ENCODE measurements around the gene NR5A1.

Gene NR5A1

DNA sequence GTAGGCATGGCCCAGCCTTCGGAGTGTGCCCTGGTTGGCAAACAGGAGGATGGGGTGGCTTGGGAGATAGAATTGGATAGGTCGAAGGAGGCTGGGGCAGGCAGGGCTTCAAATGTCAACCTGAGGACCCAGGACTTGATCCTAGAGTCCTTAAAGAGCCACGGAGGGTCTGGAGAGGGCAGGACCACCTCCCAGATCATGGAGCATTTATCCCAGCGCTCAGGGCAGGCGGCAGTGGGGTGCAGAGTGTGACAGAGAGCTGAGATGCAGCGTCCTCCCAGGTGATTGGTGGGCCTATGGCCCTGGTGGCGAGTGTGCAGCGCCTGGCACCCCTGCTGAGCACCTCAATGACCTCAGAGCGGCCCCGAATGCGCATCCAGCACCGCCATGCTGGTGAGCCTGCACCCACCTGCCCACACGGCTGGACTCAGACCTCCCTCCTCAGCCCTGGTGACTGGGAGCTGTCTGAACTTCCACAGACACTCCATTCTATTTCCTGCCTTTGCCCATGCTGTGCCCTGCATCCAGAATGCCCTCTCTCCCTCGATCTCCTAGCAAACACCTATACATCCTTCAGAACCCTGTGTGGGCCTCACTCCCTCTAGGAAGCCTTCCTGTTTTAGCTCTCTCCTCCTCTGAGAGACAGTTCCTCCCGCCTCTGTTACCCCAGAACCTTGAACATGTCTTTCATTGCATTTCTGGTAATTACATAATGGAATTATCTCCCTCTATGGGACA lies 50.7 kb downstream of the NR5A1 start:
- no peak for DNase-seq

DNA sequence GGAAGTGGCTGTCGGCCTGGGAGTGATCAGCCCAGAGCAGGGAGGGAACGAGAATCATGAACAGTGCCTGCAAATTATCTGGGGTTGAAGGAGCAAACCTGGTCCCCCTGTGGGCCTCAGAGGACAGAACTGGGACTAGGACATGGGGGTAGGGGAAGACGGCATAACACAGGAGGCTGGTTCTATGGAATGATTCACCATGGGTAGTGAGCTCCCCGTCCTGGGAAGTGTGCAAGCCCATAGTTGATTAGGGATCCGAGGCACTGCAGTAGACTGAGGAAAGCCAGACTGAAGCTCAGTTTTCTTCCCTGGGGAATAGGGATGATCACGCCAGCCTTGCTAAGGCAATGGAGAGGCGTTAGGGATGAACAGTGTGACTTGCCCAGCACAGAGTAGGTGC lies 51.4 kb downstream of the NR5A1 start:
- no peak for DNase-seq

DNA sequence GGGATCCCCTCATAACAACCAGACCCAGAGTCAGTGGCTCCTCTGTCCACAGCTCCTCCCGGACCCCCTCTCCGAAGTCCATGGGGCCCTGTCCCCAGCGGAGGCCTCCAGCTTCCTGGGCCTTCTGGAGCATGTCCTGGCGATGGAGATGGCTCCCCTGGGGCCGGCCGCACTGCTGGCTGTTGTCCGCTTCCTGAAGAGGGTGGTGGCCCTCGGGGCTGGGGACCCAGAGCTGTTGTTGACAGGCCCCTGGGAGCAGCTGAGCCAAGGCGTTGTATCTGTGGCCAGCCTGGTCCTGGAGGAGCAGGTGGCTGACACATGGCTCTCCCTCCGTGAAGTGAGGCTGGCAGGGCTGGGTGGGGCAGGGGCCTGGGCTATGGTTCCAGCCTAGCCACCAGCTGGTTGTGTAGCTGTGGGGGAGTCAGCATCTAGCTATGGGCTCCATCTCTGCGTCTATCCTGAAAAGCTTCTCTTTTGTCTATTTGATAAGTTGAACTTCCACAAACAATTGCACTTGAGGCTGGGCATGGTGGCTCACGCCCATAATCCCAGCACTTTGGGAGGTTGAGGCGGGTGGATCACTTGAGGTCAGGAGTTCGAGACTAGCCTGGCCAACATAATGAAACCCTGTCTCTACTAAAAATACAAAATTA lies 52.3 kb downstream of the NR5A1 start:
- no peak for DNase-seq

DNA sequence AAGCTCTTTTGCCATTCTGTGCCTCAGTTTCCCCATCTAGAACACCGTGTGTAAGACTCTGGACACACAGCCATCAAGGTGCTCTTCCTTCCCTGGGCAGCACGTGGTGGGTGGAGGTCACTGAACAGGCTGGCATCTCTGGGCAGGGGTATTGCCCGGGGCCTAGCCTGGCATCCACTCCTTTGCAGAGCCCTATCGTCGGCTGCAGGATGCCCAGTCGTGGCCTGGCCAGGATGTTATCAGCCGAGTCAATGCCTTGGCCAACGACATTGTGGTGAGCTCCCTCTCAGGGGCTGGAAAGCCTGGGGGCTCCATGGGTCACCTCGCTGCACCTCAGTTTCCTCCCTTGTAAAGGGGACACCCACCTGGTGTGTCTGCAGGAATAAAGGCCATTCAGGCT lies 52.9 kb downstream of the NR5A1 start:
- no peak for DNase-seq

DNA sequence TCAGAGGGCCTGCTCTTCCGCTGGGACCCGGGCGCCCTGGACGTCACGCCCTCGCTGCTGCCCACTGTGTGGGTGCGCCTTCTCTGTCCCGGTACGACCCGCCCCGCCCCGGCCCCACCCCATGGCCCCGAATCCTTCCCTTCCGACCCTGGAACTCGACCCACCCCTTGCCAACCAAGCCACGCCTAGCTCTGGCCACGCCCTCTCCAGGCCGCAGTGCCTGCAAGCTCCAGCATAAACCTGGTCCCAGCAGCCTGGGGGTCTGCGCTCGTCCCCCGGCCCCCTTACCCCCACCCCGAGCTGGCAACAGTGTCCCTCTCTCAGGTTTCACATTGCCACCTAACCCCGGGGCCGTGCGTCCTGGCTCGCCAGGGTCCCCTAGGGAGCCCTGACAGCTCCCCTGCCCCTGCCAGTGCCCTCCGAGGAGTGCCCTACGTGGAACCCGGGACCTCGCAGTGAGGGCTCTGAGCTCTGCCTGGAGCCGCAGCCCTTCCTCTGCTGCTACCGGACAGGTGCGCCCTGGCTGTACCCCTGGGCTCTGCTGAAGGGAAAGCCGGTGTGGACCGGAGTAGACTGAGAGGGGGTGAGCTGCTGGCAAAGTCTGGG lies 53.5 kb downstream of the NR5A1 start:
- DNase-seq: peak in 1 of 2 experiments; percentile 14

DNA sequence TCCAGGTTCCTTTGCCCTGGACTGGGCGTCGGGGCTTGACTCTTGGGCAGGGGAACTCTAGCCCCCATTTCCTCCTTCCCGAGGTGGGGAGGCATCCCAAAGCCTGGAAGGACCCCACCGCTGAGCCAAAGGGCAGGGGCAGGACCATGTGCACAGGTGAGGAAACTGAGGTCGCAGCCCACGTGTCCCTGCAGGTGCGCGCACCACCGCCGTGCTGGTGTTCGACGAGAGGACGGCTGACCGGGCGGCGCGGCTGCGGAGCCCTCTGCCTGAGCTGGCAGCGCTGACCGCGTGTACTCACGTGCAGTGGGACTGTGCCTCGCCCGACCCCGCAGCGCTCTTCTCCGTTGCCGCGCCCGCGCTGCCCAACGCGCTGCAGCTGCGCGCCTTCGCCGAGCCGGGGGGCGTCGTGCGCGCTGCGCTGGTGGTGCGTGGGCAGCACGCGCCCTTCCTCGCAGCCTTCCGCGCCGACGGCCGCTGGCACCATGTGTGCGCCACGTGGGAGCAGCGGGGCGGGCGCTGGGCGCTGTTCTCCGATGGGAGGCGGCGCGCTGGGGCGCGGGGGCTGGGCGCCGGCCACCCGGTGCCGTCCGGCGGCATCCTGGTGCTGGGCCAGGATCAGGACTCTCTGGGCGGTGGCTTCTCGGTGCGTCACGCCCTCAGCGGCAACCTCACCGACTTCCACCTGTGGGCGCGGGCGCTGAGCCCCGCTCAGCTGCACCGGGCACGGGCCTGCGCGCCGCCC lies 54.2 kb downstream of the NR5A1 start:
- DNase-seq: no peak

DNA sequence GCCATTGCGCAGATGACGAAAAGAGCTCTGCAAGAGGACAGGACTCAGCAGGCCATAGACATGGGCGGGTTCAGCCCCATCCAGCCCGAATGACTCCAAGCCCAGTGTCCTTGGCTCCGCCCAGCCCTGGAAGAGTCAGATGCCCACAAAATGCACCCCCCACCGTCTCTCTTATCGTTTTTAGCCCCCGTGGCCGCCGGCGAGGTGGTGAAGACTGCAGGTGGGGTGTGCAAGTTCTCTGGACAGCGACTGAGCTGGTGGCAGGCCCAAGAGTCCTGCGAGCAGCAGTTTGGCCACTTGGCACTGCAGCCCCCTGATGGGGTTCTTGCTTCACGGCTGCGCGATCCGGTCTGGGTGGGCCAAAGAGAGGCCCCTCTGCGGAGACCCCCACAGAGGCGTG lies 54.9 kb downstream of the NR5A1 start:
- no peak for DNase-seq

DNA sequence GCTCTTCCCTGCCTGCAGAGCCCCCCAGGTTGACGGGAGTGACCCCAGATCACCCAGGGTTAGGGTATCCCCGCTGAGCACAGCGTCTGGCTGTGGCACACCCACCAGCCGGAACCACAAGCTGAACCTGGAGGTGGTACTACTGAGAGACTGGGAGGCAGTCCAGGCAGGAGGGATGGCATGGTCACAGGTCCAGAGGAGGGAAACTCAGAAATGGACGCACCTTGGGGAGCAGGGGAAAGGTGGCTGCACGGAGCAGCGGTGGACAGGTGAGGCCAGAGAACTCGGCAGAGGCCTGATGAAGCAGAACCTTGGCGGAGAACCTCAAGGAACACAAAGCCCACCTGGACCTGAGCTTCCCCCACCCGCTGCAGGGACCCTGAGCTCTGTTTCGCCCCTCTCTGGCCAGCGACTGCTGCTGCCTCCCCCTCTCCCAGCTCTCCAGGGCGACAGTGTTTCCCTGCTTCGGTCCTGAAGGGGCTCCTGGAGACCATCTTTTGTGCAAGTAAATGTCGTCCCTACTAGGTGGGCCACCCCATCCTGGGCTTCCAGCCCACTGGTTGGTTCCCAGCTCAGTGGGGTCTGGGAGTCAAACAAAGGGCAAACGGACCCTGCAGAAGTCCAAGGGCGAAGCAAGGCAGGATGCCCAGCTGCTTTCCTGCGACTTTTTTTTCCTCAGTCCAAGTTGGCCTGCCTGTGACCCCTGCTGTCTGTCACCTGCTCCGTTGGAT lies 56.1 kb downstream of the NR5A1 start:
- no peak for DNase-seq

DNA sequence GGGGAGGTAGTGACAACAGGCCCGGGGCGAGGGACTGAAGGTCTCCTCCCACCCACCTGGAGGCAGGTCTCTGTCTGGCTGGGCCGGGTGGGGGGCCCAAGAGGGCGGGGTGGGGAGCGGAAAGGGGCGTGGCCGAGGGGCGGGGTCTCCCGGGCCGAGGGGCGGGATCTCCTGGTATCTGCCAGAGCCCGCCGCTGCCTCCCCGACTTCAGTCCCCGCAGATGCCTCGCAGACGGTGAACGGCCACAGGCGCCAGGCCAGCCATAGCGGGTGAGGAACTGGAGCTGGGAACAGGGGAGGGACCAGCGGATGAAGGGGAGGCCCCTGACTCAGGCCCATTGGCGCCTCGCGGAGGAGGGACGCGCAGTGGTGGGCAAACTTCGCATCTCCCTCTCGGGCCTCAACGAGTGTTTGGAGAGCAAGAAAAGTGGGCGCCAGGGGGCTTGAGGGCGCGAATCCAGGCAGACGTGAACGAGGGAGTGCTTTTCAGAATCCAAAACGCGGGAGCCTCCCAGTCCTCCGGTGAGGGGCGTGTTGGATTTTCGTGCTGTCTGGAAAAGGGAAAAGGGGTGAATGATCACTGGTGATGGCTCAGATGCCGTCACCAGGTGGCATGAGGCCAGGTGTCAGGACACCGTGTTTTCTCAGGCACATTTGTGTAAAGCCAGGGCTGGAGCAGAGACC lies 56.8 kb downstream of the NR5A1 start, which contains the start of gene ADGRD2:
Gene ADGRD2 (plus strand): TSS at position 211 of the 684 bp plus-strand sequence. CDS start 1,216 bp downstream, outside the sequence.
- peak in 1 of 2 experiments; percentile 3 for DNase-seq

DNA sequence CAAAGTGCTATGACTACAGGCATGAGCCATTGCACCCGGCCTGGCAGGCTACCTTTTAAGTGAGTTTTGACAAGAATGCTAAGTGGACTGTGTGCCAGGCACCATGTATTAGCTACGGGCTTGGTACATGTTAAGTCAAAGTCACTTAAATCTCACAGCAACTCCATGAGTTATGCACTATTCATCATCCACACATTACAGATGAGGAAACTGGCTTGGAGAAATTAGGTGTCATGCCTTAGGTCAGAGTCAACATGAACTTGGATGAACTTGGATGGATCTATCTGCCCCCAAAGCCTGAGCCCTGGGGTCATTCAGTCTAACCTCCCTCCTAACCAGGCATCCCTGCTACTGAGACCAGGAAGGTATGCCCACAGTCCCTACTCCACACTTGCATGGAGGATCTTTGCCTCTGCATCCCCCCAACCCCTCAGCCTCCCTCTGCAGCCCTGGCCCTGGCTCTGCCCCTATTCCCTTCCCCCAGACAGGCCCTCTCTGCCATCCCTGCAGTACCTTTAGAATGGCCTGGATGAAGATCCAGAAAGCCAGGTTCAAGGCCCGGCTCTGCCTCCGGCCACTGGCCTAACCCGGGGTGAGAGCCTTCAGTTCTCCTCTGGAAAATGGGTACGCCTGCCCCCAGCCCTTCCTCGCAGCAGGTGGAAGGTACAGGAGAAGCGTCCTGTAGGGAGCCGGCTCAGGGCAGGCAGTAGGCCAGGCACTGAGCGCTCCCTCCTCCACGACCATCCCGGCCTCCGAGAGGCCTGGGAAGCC lies 57.6 kb downstream of the NR5A1 start:
- DNase-seq: no peak

DNA sequence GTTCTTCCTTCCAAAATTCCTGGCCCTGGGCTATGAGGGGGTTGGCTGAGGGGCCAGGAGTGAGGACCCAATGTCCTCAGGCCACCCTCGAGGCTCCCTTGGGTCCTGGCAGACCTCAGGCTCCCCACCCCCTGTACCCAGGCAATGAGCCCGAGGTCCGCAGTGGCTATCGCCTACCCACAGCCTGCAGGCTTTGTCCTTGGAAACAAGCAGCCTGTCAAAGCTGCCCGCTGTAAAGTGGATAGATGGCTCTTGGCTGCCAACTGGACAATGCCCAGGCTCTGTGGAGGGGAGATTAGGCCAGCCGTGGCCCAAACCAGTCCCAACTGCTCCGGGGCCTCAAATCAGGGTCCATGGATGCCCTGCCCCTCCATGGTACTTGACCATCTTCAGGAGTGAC lies 59.2 kb downstream of the NR5A1 start:
- no peak for DNase-seq

DNA sequence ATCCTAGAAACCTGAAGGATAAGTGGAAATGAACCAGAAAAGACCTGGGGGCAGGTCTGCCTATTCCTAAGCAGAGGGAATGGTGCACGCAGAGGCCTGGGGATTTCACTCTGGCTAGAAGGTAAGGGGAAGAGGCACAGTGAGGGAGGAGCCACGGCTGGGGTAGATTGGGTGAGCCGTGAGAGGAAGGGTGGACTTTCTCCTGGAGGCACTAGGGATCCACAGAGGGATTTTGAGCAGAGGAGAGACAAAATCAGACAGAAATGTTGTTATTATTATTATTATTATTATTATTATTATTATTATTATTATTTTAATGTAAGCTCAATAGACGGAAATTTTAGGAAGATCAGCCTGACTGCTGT lies 59.9 kb downstream of the NR5A1 start:
- no peak for DNase-seq

DNA sequence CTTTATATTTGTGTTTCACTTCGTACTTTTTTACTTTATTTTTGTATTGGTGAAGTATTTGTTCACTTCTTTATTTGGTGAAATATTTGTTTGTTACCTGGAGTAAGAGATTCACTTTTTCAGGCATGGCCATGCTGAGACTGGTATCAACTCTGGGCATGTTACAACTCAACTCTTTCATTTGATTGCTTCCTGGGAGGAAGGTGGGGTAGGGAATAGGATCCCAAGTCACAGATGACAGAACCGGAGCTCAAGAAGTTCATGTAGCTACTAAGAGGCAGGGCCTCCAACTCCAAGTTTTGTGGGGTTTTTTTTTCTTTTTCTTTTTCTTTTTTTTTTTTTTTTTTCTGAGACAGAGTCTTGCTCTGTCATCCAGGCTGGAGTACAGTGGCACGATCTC lies 63.0 kb downstream of the NR5A1 start:
- DNase-seq: no peak

DNA sequence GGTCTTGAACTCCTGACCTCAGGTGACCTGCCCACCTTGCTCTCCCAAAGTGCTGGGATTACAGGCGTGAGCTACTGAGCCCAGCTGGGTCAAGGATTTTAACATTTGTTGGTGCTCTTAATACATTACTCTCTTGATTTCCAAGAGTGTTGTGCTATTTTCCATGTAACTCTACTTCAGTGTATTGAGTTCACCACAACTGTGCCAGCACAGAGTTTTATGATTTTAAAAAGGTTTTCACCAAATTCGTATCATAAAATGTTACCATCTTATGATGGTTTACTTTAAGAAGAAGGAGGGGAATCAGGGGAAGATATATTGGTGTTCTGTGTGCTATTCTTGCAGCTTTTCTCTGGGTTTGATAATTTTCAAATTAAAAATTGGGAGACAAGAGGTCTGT lies 63.6 kb downstream of the NR5A1 start:
- DNase-seq: no peak

DNA sequence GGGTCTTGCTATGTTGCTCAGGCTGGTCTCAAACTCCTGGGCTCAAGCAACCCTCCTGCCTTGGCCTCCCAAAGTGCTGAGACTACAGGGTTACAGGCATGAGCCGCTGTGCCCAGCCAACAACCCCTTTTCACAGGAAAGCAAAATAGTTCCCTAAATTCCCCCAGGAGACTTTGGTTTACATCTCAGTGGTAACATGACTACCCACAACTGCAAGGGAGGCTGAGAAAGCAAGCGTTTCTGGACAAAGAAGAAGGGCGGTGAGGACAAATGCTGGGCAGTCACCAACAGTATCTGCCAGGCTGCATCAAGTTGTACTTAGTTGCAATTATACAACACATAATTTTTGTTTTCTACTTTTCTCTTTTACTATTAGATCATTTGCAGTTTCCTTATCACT lies 64.4 kb downstream of the NR5A1 start:
- no peak for DNase-seq

DNA sequence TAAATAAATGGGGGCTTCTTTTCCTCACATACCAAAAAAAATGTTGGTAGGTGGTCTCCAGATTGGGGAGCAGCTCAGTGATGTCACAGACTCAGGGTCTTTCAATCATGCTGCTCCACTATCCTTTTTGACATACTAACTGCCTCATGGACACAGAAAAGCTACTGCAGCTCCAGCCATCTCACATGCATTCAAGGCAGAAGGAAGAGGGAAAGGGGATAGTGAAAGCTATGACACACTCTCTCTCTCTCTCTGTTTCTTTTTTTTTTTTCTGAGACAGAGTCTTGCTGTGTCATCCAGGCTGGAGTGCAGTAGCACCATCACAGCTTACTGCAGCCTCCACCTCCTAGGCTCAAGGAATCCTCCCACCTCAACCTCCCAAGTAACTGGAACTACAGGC lies 64.8 kb downstream of the NR5A1 start:
- no peak for DNase-seq

DNA sequence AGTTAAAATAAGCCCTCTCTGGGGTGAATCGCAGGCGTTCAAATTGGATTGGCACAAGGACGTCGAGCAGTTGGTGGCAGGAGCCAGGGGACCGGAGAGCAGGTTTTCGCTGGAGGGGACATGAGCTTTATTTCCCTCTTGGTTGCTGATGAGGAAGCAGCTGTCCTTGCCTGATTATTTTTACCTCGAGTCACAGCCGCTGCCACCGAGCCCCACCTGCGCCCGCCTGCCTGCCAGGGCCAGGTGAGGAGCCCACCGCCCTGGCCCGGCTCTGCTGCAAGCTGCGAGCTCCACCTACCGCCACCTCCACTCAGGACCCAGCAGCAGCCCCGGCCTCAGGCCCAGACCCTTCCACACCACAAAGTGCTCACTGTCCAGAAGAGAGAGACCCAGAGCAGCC lies 65.9 kb downstream of the NR5A1 start:
- no peak for DNase-seq

DNA sequence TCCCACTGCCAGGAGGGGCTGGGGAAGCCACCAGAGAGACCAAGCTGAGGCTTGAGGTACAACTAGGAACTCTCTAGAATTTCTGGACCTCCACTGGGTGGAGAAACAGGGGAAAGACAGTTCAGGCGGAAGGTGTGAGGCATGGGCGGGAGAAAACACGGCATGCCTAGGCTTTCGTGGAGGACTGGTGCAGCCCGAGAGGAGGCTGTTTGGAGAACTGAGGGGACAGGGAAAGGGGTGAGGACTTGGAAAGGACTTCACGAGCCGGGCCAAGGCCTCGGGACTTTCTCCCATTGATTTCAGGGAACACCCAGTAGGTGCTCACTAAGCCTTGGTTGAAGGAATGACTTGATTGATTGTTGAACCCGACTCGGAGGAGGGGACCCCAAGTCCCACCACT lies 66.4 kb downstream of the NR5A1 start:
- DNase-seq: no peak

DNA sequence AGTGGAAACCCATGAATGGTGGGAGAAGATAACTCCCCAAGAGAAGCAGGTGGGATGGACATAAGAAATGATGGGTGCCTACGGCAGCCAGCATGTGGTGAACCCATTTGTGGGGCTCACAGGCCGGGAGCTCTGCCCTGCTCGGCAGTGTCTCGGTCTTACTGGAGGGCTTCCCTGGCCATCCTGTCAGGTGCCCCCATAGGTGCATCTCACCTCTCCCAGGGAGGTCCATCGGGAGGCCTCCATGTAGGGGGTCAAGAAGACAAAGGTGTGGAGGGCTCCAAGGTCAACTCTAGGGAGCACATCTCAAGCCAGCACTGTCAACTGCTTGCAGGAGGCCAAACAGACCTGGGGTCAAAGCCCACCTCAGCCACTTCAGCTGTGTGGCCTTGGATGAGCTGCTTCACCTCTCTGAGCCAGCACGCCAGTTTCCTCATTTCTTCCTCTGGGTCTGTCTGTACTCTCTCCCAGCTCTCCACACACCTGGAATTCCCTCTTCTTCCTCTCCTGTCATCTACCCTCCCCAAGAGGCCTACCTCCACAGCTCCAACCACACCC lies 67.4 kb downstream of the NR5A1 start:
- no peak for DNase-seq

DNA sequence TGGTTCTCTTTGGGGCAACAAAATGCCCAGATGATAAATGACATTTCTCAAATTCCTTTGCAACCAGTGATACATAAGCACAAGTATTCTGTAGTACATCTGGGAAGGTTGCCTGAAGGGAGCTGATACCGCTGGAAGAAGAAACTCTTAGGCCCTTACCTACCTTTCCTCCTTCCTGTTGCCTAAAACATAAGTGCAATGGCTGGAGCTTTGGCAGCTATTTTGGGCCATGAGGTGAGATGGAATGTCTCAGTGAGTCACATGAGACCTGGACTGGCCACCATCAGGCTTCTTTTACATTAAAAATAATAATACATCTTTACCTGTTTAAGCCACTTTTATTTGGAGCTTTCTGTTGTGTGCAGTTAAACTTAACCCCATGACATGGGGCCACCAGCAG lies 68.1 kb downstream of the NR5A1 start:
- DNase-seq: no peak

DNA sequence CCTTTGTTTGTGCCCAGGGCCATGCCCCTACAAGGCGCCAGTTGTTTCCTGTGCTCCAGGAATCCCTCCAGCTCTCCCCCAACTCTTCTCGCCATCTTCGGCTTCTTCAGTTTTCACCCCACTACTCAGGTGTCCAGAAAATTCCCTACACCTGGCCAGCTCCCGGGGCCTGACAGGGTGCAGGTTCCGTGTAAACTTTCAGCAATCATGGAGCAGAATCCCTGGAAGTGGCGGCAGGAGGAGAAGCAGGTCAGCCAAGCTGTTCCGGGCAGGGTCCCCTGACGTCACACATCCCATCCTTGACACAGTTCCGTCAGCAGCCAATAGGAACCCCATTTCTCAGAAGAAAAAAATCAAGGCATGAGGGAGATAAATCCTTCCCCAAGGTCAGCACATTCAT lies 69.1 kb downstream of the NR5A1 start:
- no peak for DNase-seq

All from activated CD4-positive, alpha-beta T cell treated with anti-CD3 and anti-CD28 coated beads, Interleukin-2, amount 50 U/mL, for 48 hours (primary cell).